GDM1 (cell line): ENCODE data around the gene MRPL49.
A peak's percentile ranks its signal among the peaks of the same experiment; 100 is the strongest.
"Not testable (repeated sequence)": the region's sequence is repeated elsewhere in the genome, so short reads cannot be mapped to it uniquely, and the experiment has no call there.

Source experiments
- DNase-seq: peaks from one replicate; lab custom pipeline; 2025; lab: John Stamatoyannopoulos, UW

MRPL49 gene

DNA sequence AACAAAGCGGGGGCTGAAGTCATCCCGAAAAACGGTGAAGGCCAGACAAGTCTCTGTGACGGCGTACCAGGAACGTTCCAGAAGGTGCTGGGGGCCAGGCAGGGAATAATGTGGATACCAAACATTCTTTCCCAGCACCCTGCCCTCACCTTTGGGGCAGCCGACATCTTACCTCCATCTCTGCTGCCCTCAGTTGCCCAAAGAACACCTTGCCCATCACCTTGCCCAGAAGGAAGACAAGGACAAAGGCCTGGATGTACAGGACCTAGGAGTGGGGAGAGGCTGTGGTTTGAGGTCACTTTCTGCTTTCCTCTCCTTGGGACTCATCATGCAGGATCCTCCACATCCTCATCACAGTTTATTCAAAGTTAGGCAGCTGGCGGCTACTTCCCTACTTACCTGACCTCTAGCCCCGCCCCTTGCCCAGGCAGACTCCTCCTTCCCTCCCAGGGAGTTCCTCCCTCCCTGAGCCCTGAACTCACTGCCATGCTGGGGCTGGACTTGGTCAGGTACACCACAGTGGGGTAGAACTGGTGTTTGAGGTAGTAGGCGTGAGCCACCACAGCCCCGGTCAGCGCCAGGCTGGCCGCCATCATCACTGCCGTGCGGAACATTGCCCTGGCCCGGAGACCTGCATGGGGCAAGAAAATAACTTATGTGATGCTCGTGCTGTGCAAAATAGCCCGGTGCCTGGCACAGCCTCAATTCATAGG, 11.0 kb downstream of the MRPL49 start:
- DNase-seq = no peak

DNA sequence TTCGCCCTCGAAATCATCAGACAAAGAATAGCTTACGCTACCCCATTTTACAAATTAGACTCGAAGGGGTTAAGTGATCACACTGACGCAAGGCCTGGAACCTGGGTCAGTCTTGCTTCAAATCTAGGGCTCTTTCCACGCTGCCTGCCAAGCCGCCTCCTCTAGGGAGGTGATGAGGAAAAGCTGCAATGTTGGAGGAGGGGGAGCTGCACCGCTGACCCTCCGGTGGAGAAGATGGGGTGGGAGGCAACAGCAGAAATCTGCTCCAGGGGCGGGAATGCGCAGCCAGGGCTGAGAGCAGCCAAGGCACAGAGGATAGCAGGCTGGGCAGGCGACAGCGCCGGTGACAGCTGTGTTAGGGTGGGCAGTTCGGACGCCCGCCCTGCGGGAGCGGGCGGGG, 11.6 kb downstream of the MRPL49 start:
- no peak for DNase-seq

DNA sequence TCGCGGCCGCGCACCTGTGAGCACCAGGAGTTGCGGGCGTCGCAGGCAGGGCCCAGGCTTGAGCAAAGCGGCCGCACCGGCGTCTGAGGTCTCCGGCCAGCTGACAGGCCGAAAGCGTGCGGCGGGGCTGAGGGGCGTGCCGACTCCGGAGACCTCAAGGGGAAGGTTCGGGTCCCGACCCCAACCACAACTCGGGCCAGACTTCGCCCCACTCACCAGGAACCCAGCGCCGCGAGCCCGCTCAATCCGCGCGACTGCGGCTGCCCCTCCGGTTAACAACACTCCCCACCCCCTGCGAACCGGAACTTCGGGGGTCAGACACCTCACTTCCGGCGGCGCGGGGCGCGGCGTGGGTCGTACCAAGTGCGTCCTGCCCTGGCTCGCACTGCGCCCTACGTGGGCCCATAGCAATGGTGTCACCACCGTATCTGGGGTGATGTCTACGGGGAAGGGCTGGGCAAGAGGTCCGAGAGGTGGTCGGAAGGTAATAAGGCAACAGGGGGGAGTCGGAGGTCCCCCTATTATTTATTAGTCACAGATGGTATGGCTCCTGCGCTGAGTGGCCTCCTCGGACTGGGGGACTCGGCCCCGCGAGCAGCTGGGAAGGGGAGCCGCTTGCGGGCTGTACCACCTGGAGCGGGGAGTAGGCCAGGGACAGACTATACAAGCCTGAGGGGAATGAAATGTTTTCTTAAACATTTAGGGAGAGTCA, 12.3 kb downstream of the MRPL49 start, which contains the start of gene SYVN1:
SYVN1 (minus strand) TSS at position 280 of the 712 bp plus-strand sequence. CDS start 918 bp downstream, outside the sequence.
- peak; percentile 82 for DNase-seq

DNA sequence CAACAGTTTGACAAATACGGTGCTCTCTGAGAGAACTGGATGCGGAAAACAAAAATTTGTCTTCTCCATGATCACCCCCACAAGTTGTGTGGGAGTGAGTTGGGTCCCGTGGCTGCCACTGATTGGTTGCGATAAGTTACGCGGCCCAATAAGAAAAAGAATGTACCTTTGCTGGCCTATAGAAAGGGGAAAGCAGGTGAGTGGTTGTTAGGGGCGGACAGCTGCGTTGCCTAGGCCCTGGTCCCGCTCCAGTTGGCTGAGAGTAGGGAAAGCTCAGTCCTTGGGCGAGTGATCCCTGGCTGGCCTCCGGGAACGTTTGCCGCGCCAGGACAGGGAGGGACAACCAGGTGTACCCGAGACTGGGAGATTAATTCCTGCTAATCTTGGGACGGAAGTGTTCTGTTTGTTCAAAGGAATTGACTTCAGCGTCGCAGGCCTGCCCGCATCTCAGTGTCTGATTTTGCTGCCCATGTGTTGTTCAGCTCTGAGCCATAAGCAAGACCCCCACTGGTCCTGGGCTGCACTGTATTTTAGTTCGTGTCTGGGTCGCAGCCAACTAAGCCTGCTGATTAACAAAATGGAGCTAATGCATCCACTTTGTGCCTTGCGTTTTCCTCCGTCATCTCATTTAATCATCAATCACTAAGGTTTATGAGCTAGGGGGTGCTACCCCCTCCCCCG, 13.0 kb downstream of the MRPL49 start:
- DNase-seq = peak; percentile 82

DNA sequence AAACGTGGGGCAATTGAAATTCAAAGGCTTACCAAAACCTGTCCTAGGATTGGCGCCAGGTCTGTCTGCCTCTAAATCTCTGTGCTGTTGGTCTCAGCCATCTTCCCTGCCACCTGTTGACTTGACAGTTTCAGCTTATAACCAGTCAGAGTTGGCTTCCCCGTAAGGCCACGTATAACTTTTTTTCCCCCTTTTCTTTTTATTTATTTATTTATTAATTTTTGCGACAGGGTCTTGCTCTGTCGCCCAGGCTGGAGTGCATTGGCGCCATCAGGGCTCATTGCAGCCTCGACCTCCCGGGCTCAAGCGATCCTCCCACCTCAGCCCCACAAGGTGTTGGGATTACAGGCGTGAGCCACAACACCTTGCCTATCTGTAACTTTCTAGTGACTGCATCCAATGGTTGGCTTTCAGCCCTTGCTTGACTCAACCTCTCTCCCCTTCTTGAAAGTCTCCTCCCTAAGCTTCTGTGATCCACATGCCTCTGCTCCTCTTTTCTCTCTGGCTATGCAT, 13.6 kb downstream of the MRPL49 start:
- DNase-seq = no peak

DNA sequence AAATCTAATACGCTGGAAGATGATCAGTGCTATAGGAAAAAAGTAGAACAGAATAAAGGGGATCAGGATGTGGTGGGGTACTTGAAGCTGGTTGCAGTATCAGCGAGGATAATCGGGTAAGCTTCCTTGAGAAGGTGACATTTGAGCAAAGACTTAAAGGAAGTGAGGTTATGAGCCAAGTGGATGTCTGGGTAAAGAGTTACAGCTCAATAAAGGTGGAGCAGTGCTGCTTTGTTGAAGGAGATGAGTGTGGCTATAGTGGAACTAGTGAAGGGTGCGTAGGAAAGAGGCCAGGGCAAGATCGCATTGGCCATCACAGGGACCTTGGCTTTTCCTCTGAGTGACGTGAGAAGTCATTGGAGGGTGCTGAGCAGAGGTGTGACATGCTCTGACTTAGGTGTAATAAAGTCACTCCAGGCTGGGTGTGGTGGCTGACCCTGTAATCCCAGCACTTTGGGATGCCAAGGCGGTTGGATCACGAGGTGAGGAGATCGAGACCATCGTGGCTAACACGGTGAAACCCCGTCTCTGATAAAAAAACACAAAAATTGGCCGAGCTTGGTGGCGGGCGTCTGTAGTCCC, 14.5 kb downstream of the MRPL49 start:
- DNase-seq = no peak

DNA sequence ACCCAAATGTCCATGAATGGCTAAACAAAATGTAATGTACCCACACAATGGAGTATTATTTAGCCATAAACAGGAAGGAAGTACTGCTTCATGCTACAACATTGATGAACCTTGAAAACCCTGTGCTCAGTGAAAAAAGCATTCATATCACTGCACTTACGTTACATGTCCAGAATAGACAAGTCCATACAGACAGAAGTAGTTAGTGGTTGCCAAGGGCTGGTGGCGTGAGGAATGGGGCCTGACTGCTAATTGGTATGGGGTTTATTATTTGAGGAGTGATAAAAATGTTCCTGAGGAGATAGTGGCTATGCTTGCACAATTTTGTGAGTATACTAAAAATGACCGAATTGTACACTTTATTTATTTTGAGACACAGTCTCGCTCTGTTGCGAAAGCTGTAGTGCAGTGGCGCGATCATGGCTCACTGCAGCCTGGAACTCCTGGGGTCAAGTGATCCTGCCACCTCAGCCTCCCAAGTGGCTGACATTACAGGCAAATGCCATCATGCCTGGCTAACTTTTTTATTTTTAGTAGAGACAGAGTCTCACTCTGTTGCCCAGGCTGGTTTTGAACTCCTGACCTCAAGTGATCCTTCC, 19.9 kb downstream of the MRPL49 start:
- no peak for DNase-seq

DNA sequence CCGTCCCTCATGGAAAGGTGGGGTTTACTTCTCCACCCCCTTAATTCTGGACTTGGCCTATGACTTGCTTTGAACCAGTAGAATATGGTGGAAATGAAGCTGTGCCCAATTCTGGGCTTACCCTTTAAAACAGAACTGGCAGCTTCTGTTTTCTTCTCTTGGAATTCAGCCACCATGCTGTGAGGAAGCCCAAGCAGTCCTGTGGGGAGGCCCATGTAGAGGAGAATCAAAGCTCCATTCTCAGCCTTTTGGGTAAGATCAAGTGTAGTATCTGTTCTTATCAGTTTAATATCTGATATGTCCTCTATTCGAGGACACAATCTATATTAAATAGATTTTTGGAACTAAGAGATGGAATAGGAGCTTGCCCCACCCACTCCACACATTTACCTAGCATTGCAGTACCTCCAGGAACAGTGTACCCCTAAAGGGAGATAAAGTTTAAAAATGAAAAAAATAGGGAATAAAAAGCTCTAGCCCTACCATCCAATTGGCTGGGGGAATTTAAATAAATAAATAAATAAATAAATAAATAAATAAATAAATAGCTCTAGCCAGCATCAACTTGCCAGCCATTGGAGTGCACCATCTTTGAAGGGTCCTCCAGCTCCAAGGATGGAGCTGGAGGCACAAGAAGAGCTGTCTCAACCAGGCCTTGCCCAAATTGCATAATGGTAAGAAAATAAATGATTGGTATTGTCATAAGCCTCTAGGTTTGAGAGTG, 25.4 kb downstream of the MRPL49 start:
- DNase-seq = no peak

DNA sequence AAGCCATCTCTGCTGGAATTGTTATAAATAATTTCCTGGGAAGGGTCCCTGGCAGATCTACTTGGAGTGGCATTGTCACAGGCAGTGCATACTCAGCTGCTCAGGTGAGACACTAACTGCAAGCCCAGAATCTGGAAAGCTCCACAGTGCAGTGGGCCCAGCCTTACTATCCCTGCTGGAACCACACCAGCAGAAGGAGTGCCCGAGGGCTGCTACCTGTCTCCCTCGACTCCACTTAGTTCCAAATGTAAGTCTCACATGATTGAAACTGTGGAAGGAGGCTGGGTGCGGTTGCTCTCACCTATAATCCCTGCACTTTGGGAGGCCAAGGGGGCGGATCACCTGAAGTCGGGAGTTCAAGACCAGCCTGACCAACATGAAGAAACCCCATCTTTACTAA, 26.5 kb downstream of the MRPL49 start:
- no peak for DNase-seq

DNA sequence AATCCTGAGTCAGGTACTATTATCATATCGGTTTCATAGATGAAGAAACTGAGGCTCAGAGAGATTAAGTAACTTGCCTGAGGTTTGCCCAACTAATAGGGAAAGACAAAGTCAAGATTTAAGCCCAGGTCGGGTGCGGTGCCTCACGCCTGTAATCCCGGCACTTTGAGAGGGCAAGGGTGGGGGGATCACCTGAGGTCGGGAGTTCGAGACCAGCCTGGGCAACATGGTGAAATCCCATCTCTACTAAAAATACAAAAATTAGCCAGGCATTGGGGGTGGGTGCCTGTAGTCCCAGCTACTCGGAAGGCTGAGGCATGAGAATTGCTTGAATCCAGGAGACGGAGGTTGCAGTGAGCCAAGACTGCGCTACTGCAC, 28.0 kb downstream of the MRPL49 start:
- DNase-seq = not testable (repeated sequence)

DNA sequence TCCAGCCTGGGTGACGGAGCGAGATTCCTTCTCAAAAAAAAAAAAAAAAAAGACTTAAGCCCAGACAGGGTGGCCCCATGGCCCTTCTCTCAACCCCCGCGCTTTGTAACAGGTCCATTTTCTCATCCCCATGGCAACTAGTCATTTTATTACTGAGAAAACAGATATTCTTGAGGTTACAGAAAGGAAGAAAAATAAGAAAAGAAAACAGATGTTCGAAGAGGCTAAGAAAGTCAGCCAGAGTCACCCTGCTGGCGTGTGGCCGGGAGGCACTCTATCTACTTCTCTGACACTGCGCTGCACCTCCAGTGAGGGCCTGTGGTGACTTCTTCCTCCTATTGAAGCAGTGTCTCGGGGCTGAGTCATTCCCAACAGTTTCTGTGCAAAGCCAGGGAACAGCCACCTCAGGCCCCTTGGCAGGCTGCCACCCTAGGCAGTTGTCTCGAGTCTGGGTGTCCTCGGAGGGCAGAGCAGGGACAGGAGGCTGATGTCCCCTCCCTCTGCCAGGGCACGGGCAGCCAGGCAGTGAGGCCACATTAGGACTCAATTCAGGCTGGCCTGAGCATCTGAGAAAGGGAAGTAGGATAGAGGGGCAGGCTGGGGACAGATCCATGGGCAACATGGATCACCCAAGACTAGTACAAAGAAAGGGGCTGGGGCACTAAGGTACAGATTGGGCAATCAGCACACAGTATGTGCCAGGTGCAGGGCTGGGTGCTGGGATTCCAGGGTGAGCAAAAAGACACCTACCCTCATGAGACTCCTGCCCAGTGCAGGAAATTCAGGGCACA, 28.6 kb downstream of the MRPL49 start:
- peak; percentile 93 for DNase-seq

DNA sequence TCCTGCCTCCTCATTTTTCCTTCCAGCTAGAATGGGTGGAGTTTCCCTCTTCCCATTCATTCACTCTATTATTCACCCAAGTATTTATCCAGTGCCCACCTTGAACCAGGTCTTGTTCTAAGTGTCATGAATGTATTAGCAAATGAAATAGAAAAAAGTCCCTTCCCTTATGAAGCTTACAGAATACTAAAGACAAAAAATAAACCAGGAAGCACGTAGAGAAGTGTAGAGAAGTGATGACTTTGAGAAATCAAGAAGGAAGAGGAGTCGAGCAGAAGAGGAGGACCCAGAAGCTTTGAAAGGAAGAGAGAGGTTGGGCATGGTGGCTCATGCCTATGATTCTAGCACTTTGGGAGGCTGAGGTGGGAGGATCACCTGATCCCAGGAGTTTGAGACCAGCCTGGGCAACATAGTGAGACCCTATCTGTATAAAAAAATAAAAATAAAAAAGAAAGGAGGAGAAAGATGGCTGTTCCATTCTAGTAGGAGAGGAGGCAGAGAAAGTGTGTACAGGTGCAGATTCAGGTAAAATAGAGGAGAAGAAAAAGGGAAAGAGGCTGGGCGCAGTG, 29.3 kb downstream of the MRPL49 start:
- no peak for DNase-seq

DNA sequence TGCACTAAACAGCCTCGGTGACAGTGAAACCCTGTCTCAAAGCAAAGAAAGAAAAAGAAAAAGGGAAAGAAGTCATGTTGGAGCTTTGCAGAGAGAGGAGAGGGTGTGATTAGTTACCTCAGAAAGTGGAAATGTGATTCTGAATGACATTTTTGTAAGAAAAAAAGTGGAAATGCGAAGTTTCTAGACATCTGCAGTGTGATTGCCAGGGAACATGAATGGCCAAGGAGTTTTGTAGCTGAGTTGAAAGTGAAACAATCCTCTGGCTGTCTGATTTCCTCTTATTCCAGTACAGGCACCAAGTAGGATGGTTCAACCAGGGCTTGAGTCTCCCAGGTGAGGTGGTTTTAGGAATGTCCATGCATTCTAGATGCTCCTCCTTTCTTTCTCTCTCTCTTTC, 30.0 kb downstream of the MRPL49 start:
- DNase-seq = no peak

DNA sequence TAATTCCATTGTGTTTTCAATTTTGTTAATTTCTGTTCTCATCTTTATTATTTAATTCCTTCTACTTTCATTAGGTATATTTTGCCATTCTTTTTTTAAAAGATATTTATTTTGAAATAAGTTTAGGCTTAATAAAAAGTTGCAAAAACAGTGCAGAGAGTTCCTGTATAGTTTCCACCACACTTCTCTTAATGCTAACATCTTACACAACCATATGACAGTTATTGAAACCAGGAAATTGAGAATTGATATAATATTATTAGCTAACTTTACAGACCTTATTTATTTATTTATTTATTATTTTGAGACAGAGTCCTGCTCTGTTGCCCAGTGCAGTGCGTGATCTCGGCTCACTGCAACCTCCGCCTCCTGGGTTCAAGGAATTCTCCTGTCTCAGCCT, 34.1 kb downstream of the MRPL49 start:
- DNase-seq = no peak

DNA sequence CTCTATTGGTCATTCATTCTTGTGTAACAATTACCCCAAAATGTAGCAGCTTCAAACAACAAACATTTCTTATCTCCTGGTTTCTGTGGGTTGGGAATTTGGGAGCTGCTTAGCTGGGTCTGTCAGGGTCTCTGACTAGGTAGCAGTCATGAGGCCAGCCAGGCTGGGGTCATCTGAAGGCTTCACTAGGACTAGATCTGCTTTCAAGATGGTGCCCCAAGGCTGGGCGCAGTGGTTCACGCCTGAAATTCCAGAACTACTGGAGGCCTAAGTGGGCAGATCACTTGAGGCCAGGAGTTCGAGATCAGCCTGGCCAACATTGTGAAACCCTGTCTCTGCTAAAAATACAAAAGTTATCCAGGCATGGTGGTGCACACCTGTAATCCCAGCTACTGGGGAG, 34.8 kb downstream of the MRPL49 start:
- DNase-seq = no peak

DNA sequence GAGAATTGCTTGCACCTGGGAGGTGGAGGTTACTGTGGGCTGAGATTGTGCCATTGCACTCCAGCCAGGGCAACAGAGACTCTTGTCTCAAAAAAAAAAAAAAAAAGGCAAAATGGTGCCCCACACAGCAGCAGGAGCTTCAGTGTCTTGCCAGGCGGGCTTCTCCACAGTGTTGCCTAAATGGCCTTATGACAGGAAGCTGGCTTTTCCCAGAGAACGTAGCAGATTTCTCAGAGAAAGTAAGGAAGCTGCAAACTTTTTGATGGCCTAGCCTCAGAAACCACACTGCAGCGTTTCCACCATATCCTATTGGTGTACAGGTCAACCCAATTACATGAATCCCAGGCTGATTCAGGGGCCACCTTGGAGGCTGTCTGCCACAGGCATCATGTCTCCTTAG, 35.2 kb downstream of the MRPL49 start:
- no peak for DNase-seq

DNA sequence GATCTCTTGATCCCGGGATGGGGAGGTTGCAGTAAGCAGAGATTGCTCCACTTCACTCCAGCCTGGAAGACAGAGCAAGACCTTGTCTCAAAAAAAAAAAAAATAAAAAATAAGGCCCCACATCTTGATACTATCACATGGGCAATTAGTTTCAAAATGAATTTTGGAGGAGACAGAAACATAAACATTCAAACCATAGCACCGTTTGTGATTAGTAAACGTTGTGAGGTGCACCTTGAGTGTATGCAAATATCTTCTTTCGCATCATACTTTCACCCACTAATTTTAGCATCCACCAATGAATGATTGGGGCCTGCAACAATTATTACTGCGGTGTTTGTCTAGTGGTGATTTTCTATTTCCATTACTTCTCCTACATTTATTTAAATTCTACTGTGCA, 36.9 kb downstream of the MRPL49 start:
- no peak for DNase-seq

DNA sequence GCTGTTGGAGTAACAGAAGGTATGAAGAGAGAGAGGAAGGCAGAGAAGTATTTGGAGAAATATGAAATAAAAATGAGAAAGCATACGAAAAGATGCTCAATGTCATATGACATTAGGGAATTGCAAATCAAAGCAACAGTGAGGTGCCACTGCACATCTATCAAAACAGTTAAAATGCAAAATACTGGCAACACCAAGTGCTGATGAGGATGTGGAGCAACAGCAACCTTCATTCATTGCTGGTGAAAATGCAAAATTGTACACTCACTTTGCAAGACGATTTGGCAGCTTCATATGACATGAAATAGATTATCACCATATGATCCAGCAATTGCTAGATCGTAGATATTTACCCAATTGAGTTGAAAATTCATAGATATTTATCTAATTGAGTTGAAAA, 38.5 kb downstream of the MRPL49 start:
- no peak for DNase-seq

DNA sequence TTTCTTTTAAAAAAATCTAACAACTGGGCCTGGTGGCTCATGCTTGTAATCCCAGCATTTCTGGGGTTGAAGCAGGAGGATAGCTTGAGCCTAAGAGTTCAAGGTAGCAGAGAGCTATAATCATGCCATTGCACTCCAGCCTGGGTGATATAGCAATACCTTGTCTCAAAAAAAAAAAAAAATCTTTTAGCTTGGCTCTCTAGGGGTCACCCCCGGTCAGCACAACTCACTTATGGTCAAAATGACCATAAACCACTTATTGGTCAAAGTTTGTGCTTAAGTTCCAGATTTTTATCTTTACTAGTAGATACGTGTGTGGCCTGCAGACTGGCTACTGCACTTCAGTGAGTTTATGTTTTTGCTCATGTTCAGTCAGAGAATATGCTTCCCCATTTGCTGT, 41.6 kb downstream of the MRPL49 start:
- DNase-seq = no peak
